Thyroid gland (tissue), 4 donors: ENCODE measurements around the gene MCF2L. TPM values are rescaled to one million over a fixed set of nuclear protein-coding genes. Genes with fewer than 3 reads are reported as not detected.

Source experiments
- DNase-seq, 2 donors: peaks; one replicate each; pipeline ENCODE4 v3.0.0-alpha.2; 2019
- H3K27ac ChIP-seq, 3 donors: fragments of 200-600 bp; sonication (generic); 1 replicate in 2 of 3; 2 replicates in 1 of 3; pipeline ENCODE4 v1.5.1; 2016 to 2019; ENCODE audit warnings: mild to moderate bottlenecking in 1 of 3, moderate library complexity in 1 of 3
- H3K27me3 ChIP-seq: fragments of 200-600 bp; sonication (generic); one replicate; pipeline ENCODE4 v1.5.1; 2019
- H3K36me3 ChIP-seq, 2 donors: fragments of 200-600 bp; sonication (generic); one replicate each; pipeline ENCODE4 v1.5.1; 2016 to 2019
- H3K4me1 ChIP-seq, 2 donors: fragments of 200-600 bp; sonication (generic); one replicate each; pipeline ENCODE4 v1.5.1; 2017 to 2019
- H3K4me3 ChIP-seq, 3 donors: fragments of 200-600 bp; sonication (generic); replicated peaks in 1 of 3; 1 replicate in 2 of 3; 2 replicates in 1 of 3; pipeline ENCODE4 v1.5.1; 2016; ENCODE audit warnings: mild to moderate bottlenecking in 1 of 3
- H3K9me3 ChIP-seq: fragments of 200-600 bp; sonication (generic); one replicate; pipeline ENCODE4 v1.5.1; 2017
- POLR2A ChIP-seq, 2 donors: fragments of 450-650 bp; IDR thresholded peaks; one replicate each; pipeline ENCODE4 v1.6.1; 2017; ENCODE audit warnings: antibody characterized with exemption in 2 of 2, mild to moderate bottlenecking in 2 of 2, moderate library complexity in 1 of 2
- WGBS, 2 donors: methylation state at CpG; one replicate each; pipeline ENCODE4 v1.1.5; 2017; 5-methylcytosine and 5-hydroxymethylcytosine counted together
- intact Hi-C: fragments of 100-400 bp; cut with DNase I; formaldehyde crosslinking; loops from one replicate; pipeline ENCODE4 v1.15.1; 2023
- total RNA-seq, 4 donors: library from RNA; depleted of rRNA; stranded (reverse); fragments of >200 nt; gene quantifications; one replicate each; pipeline ENCODE4 v1.2.3, GENCODE V29; 2016
- TF ChIP-seq, protein P1 (sequence below), 6 experiments: fragments of 200-600 bp in 3 of 6; fragments of 450-650 bp in 3 of 6; sonication (generic) in 3 of 6; IDR thresholded peaks; one replicate each; pipeline ENCODE4 v1.5.1; 2016 to 2019; ENCODE audit warnings: antibody characterized with exemption in 6 of 6, mild to moderate bottlenecking in 2 of 6, inconsistent platforms in 1 of 6, moderate library complexity in 1 of 6

MCF2L gene
- total RNA-seq, 4 donors from 2014 or later = 35.6 to 83.4 (median 43.6) TPM

DNA sequence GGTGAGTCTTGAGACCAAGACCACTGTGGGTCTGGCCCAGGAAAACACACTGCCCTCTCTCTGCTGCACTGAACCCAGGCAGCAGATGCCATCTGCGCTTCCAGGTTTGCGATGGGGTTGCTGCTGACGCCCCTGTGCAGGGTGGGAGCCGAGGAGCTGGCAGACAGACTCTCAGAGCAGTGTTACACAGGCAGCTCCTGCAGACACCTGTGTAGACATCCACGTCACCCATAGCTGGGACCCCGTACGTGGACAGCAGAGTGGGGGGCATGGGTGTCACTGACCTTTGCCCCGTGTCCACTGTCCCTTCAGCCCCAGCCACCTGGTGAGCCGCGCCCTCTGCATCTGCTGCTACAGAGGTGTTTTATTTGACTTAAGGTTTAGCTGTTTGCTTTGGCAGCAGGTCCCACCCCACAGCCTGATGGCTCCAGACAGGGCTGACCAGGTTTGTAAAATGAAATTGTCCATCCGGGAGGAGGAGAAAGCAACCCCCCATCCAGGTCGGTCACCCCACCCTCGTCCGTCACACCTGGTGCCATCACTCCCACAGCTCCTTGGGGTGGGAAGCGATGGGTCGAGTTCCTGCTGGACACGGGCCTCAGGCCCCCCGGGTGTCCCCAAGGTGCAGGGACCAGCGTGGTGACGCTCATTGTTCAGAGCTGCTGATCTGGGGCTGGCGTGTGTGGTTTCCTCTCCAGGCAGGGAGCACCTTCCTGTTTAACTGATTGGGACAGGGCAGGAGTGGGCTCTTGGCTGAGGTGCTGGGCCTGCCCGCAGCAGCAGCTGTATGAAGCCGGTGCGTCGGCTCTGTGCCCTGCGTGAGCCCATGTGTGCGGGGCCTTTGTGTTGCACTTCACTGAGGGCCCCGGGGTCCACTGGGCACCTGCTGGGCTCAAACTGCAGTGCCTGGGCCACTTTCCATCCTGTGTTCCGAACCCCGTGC lies 28.4 kb downstream of the MCF2L start:
- Histone ChIP-seq H3K36me3 (no peaks in the 10 kb centered on the region), H3K27ac (no peak overlapping the region), H3K9me3 (no peaks in the 10 kb centered on the region), H3K4me3 (no peak overlapping the region), H3K4me1 (peaks cover 11 to 17% of the 10 kb centered on the region in 2 donors), H3K27me3 (no peaks in the 10 kb centered on the region)
- 69 to 93% methylated on average over 5 to 23 of the region's 30 CpGs for WGBS, 2 donors
- no peak for DNase-seq
- TF ChIP-seq, protein P1, sequence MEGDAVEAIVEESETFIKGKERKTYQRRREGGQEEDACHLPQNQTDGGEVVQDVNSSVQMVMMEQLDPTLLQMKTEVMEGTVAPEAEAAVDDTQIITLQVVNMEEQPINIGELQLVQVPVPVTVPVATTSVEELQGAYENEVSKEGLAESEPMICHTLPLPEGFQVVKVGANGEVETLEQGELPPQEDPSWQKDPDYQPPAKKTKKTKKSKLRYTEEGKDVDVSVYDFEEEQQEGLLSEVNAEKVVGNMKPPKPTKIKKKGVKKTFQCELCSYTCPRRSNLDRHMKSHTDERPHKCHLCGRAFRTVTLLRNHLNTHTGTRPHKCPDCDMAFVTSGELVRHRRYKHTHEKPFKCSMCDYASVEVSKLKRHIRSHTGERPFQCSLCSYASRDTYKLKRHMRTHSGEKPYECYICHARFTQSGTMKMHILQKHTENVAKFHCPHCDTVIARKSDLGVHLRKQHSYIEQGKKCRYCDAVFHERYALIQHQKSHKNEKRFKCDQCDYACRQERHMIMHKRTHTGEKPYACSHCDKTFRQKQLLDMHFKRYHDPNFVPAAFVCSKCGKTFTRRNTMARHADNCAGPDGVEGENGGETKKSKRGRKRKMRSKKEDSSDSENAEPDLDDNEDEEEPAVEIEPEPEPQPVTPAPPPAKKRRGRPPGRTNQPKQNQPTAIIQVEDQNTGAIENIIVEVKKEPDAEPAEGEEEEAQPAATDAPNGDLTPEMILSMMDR (IDR thresholded peaks at IDR 0.05) = no peak
- no peak for TF ChIP-seq POLR2A (IDR thresholded peaks at IDR 0.05)
- intact Hi-C loops = no loop called here

DNA sequence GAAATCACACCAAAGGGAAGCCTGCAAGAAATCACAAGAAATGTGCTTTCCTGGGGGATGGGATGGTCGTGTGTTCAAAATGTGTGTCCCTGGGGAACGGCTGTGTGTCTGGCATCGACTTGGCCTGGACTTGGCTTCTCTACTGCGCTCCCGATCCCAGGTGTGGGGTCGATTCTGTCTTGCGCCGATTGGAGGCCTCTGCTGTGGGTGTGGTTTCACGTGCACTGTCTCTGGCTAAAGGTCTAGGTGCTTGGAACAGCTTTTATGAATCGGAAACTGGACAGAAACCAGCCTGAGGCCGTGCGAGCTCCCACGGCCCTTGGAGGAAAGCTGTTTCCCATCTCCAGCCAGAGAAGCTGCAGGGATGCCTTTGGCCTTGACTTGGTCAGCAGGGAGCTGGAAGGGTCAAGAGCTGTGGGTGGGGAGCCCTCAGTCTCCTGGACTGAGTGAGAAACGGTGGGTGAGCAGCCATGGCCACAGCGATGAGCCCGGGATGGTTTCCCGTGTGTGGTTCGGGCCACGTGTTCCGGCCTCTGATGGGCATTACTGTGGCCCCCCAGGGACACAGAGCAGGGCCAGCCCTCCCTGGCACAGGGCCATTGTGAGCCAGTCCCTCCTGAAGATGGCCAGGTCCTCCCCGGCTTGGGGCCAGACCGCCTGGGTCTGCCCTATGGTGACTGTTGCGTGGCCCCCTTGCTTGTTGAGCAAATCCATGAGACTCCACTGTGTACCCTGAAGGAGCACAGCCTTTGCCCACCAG lies 29.7 kb downstream of the MCF2L start:
- H3K4me1 ChIP-seq = peaks cover 11 to 17% of the 10 kb centered on the region in 2 donors
- no peaks in the 10 kb centered on the region for H3K9me3 ChIP-seq
- no peak overlapping the region for H3K4me3 ChIP-seq
- TF ChIP-seq POLR2A (IDR thresholded peaks at IDR 0.05) = no peak
- TF ChIP-seq, protein P1 (IDR thresholded peaks at IDR 0.05) = no peak
- intact Hi-C loops = no loop called here
- 77 to 85% methylated on average over 11 to 23 of the region's 23 CpGs for WGBS, 2 donors
- DNase-seq = no peak
- no peaks in the 10 kb centered on the region for H3K27me3 ChIP-seq
- H3K27ac ChIP-seq = no peak overlapping the region
- no peaks in the 10 kb centered on the region for H3K36me3 ChIP-seq

DNA sequence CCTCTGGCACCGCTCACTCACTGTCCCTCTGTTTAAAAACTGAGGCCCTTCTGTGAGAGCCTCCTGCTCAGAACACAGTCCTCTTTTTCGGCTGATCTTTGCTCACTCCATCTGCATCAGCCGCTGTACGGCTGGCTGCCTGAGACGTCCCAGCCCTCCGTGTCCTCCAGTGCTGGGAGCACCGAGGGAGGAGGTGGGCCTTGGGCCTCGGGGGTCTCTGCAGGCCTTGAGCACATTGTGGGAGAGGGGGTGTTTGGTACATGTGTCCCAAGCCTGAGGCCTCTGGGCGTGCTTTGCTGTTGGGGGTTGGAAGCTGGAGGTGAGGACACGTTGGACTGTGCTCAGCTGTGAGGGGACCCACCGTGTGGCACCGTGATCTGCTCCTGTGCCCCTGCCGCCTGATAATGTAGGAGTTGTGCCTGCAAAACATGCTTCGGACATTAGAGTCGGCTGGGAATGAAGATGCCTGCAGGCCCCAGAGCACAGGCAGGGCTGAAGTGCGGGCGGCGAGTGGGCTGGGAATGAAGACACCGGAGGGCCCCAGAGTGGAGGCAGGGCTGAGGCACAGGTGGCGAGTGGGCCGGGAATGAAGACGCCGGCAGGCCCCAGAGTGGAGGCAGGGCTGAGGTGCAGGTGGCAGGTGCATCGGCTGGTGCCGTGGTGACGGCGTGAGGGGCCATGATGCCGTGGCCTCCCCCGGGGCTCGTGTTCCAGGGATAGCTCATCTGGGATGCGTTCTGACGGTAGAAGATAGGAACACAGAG lies 30.6 kb downstream of the MCF2L start:
- Histone ChIP-seq H3K4me3 (no peak overlapping the region), H3K9me3 (no peaks in the 10 kb centered on the region), H3K36me3 (no peaks in the 10 kb centered on the region), H3K27ac (no peak overlapping the region), H3K27me3 (no peaks in the 10 kb centered on the region), H3K4me1 (peaks cover 11 to 17% of the 10 kb centered on the region in 2 donors)
- intact Hi-C loops = loop anchor here (10.0 kb wide), 1 partner anchor 55 kb away; no protein-coding TSS in a partner anchor
- no peak for DNase-seq
- 92 to 94% methylated on average over 27 to 32 of the region's 32 CpGs for WGBS, 2 donors
- TF ChIP-seq POLR2A (IDR thresholded peaks at IDR 0.05) = no peak
- TF ChIP-seq, protein P1 (IDR thresholded peaks at IDR 0.05) = no peak

DNA sequence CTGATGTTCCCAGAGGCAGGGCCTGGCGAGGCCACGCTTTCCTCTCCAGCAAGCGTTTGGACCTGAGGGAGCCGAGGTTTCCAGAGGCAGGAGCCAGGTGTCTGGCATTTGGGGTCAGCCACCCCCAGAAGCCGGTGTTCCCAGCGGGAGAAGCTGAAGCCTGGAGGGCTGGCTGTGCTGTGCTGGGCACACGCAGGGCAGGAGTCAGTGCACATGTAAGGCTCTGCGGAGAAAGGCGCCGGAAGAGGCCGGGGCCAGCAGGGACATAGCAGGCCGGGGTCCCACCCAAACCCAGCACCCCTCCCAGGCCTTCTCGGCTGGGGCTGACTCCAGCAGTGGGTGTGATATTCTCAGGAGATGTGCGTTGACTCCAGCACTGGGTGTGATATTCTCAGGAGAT lies 31.6 kb downstream of the MCF2L start:
- Histone ChIP-seq H3K27me3 (no peaks in the 10 kb centered on the region), H3K4me1 (peaks cover 11 to 17% of the 10 kb centered on the region in 2 donors), H3K4me3 (no peak overlapping the region), H3K36me3 (no peaks in the 10 kb centered on the region), H3K27ac (no peak overlapping the region), H3K9me3 (no peaks in the 10 kb centered on the region)
- no peak for DNase-seq
- intact Hi-C loops = loop anchor here (10.0 kb wide), 1 partner anchor 56 kb away; no protein-coding TSS in a partner anchor
- WGBS, 2 donors = 85 to 90% methylated on average over 2 to 14 of the region's 14 CpGs
- TF ChIP-seq, protein P1 (IDR thresholded peaks at IDR 0.05) = no peak
- TF ChIP-seq POLR2A (IDR thresholded peaks at IDR 0.05) = no peak
